GM12878 (cell line): ENCODE measurements around the gene FARSB. TPM values are rescaled to one million over a fixed set of nuclear protein-coding genes. Genes with fewer than 3 reads are reported as not detected.

ENCODE experiments used
- ATAC-seq: fragments of 200-7000 bp; cut with Tn5 transposase; 3 replicates; pipeline ENCODE4 v1.9.1; 2020; ENCODE audit warnings: mild to moderate bottlenecking, moderate library complexity
- BruUV-seq: library from RNA; stranded (reverse); fragments of 400-500 nt; replicated peaks from 2 replicates; lab custom pipeline; 2021; lab: Mats Ljungman, UMichigan
- CTCF ChIA-PET: fragments of 300-600 bp; sonication (Branson Sonifier 250); formaldehyde crosslinking; extraction: SDS; loops from one replicate; lab custom pipeline; 2021; ENCODE audit warnings: inconsistent platforms; lab: Yijun Ruan, JAX
- POLR2A ChIA-PET: fragments of 350-600 bp; formaldehyde crosslinking; extraction: SDS; loops from one replicate; lab custom pipeline; 2021; ENCODE audit warnings: inconsistent platforms; lab: Charles Lee
- RAD21 ChIA-PET: fragments of 300-600 bp; sonication (Branson Sonifier 250); formaldehyde crosslinking; loops from one replicate; lab custom pipeline; 2023; ENCODE audit warnings: antibody characterized with exemption; ENCODE audit not compliant: unreplicated experiment; lab: Charles Lee
- SMC1A ChIA-PET: fragments of 300-600 bp; sonication (Branson Sonifier 250); formaldehyde crosslinking; loops from one replicate; lab custom pipeline; 2023; ENCODE audit not compliant: unreplicated experiment, uncharacterized antibody; lab: Charles Lee
- DNase-seq: peaks from one replicate; pipeline ENCODE4 v3.0.0-alpha.2; 2011; ENCODE audit warnings: low read depth, low spot score
- FAIRE-seq: peaks from 3 replicates; lab custom pipeline; 2011; peaks lifted over from hg19 to GRCh38; lab: Jason Lieb, UNC
- H2AFZ ChIP-seq: 2 replicates; pipeline ENCODE4 v1.6.0; 2011; ENCODE audit warnings: low read depth, low read length, control low read depth; ENCODE audit not compliant: control insufficient read depth
- H3K27ac ChIP-seq: 2 replicates; pipeline ENCODE4 v1.5.1; 2011; ENCODE audit warnings: control low read depth; ENCODE audit not compliant: control insufficient read depth, insufficient read depth
- H3K27me3 ChIP-seq, 2 experiments: replicated peaks in 1 of 2; 2 replicates each; pipeline versions ENCODE4 v1.6.0 to v1.6.1; 2011; ENCODE audit warnings: low read length in 1 of 2; ENCODE audit not compliant: control insufficient read depth in 2 of 2, insufficient read depth in 2 of 2
- H3K36me3 ChIP-seq, 2 experiments: 2 replicates each; pipeline ENCODE4 v1.5.1; 2011; ENCODE audit warnings: low read length in 1 of 2; ENCODE audit not compliant: control insufficient read depth in 2 of 2, insufficient read depth in 2 of 2
- H3K4me1 ChIP-seq: 2 replicates; pipeline ENCODE4 v1.6.1; 2011; ENCODE audit warnings: mild to moderate bottlenecking, low read length, moderate library complexity, mixed read lengths; ENCODE audit not compliant: control insufficient read depth, insufficient read depth
- H3K4me2 ChIP-seq: 2 replicates; pipeline ENCODE4 v1.6.0; 2011; ENCODE audit warnings: control low read depth; ENCODE audit not compliant: control insufficient read depth, insufficient read depth
- H3K4me3 ChIP-seq: fragments of 200-600 bp; sonication (generic); 2 replicates; pipeline ENCODE4 v1.5.1; 2016
- H3K79me2 ChIP-seq: 2 replicates; pipeline ENCODE4 v1.6.0; 2011; ENCODE audit warnings: low read length; ENCODE audit not compliant: control insufficient read depth, insufficient read depth
- H3K9ac ChIP-seq: 2 replicates; pipeline ENCODE4 v1.8.0; 2011; ENCODE audit warnings: low read length, control low read depth, mixed read lengths; ENCODE audit not compliant: control insufficient read depth, insufficient read depth
- H3K9me3 ChIP-seq: replicated peaks from 3 replicates; pipeline ENCODE4 v1.5.1; 2011; ENCODE audit warnings: mild to moderate bottlenecking, low read length; ENCODE audit not compliant: control insufficient read depth, insufficient read depth
- H4K20me1 ChIP-seq: 2 replicates; pipeline ENCODE4 v1.6.0; 2011; ENCODE audit not compliant: control insufficient read depth, insufficient read depth
- CBX5 ChIP-seq: sonication (generic); IDR thresholded peaks from 2 replicates; pipeline ENCODE4 v1.6.1; 2016; ENCODE audit warnings: low read depth, moderate library complexity, mild to moderate bottlenecking, inconsistent platforms
- CREB1 ChIP-seq: IDR thresholded peaks from 2 replicates; pipeline ENCODE4 v1.6.1; 2012; ENCODE audit warnings: low read depth, mild to moderate bottlenecking, inconsistent platforms
- MEF2A ChIP-seq: IDR thresholded peaks from 2 replicates; pipeline ENCODE4 v1.6.1; 2011; ENCODE audit warnings: low read depth, mild to moderate bottlenecking, low read length, moderate library complexity; ENCODE audit not compliant: insufficient read depth
- NFIC ChIP-seq: IDR thresholded peaks from 2 replicates; pipeline ENCODE4 v1.6.1; 2012; ENCODE audit warnings: low read depth, mild to moderate bottlenecking, inconsistent platforms, low read length, moderate library complexity
- RAD21 ChIP-seq: IDR thresholded peaks from 2 replicates; pipeline ENCODE4 v1.6.1; 2011; ENCODE audit warnings: mild to moderate bottlenecking, low read depth, low read length, moderate library complexity; ENCODE audit not compliant: insufficient read depth
- WGBS: methylation state at CpG from one replicate; pipeline ENCODE4 v1.1.6; 2016; ENCODE audit warnings: low lambda C conversion rate; ENCODE audit not compliant: insufficient replicate concordance, insufficient coverage; ENCODE audit errors: missing lambda C conversion rate; 5-methylcytosine and 5-hydroxymethylcytosine counted together
- in situ Hi-C: fragments of 300-500 bp; cut with MboI; formaldehyde crosslinking; loops from 9 replicates; pipeline ENCODE4 v1.14.3; 2018; ENCODE audit warnings: mixed read lengths
- intact Hi-C: fragments of 100-400 bp; cut with micrococcal nuclease; formaldehyde crosslinking; loops from one replicate; pipeline ENCODE4 v1.14.2; 2022; ENCODE audit not compliant: unreplicated experiment
- polyA plus RNA-seq, 11 experiments: library from polyadenylated mRNA; depleted of rRNA in 4 of 11; unstranded in 6 of 11; stranded (reverse) in 5 of 11; fragments of >200 nt; fragmentation: Nextera tagmentation in 4 of 11; fragmentation: Illumina TruSeq in 1 of 11; extraction: Ambion mirVana in 4 of 11; extraction: Trizol in 1 of 11; gene quantifications; 1 replicate in 1 of 11; 2 replicates in 10 of 11; pipeline versions ENCODE4 v1.2.1 to v1.2.3, GENCODE V29; 2011 to 2016; ENCODE audit warnings: inconsistent platforms in 2 of 11, missing spikeins in 2 of 11, low read depth in 1 of 11
- total RNA-seq, 4 experiments: library from RNA; depleted of rRNA in 3 of 4; stranded (reverse); fragments of >200 nt in 3 of 4; fragmentation: Illumina TruSeq in 1 of 4; extraction: Trizol in 1 of 4; gene quantifications; 2 replicates each; pipeline versions ENCODE4 v1.2.1 to v1.2.3, GENCODE V29; 2013 to 2021
- TF ChIP-seq, protein P1 (sequence below): fragments of 450-650 bp; IDR thresholded peaks from 2 replicates; pipeline ENCODE4 v1.6.1; 2017; ENCODE audit warnings: borderline replicate concordance

Gene FARSB
- total and polyA plus RNA-seq, 10 of the 15 experiments (the other 5 are each of a cell fraction or from before 2014, with no cell fraction given): 32.4 to 127 (median 73.8) TPM

DNA sequence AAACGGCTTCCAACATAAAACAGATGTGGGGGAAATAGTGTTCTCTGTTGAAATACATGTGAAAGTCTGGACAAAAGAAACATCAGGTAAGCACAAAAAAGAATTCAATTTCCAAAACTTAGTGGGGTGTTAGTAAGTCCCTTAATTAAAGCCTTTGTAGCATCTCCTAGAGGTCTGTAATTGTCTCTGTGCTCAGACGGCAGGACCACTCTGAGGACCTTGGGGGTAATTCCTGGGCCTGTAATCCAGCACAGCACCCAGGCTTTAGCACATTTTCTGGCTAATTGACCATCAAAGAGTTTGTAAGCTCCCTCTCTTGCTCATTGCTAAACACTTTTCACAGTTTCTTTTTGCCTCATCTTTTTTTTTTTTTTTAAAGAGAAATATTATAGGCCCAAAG, 80.3 kb downstream of the FARSB start:
- intact Hi-C loops (no loop called here), in situ Hi-C loops (no loop called here)
- ChIA-PET CTCF (no interaction called here), POLR2A (interaction anchor here (0.5 kb wide), 2 partner anchors 23 to 130 kb away, joined by 3 read pairs; no protein-coding TSS in a partner anchor), SMC1A (interaction anchor here (1.0 to 2.2 kb wide), 3 partner anchors 9 to 258 kb away, joined by 3 to 6 read pairs (median 4); no protein-coding TSS in a partner anchor)
- Histone ChIP-seq H3K27me3 (no peaks in the 10 kb centered on the region), H3K9ac (no peak overlapping the region), H3K4me2 (no peak overlapping the region), H3K27ac (no peak overlapping the region), H2AFZ (no peak overlapping the region), H4K20me1 (no peaks in the 10 kb centered on the region), H3K9me3 (no peaks in the 10 kb centered on the region), H3K79me2 (no peaks in the 10 kb centered on the region), H3K36me3 (peaks cover 3 to 15% of the 10 kb centered on the region in 2 experiments; a peak in 3 of 4 replicates)
- WGBS: 60% methylated on average over 2 of the region's 2 CpGs
- ATAC-seq (no peak), FAIRE-seq (no peak)
- no TSS peak for BruUV-seq
- TF ChIP-seq RAD21 (no peak), MEF2A (no peak), CREB1 (no peak)
- TF ChIP-seq, all 136 proteins: peak for 0
- Histone ChIP-seq H3K4me1 (no peaks in the 10 kb centered on the region), H3K4me3 (no peak overlapping the region)
- no peak for DNase-seq
- RAD21 ChIA-PET: no interaction called here

DNA sequence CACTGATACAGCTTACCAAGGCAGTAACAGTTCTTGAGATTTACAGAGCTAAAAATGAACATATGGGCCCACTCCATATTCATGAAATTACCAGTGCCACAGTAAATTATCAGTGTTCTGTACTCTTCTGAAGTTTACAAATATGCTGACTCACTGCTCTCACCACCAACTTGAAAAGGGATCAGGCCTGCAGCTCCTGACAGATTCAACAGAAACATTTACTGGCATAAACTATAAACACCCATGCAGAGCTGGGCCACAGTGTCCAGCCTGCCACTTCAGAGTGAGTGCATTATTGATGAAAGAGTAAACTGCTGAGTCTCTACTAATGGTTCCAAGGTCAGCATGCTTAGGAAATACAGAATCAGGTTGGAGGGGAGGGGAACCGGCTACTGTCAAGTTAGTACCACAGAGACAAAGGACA, 83.1 kb downstream of the FARSB start:
- H3K36me3 ChIP-seq: peaks cover 3 to 15% of the 10 kb centered on the region in 2 experiments
- no peak overlapping the region for H3K27ac ChIP-seq
- H2AFZ ChIP-seq: no peak overlapping the region
- no peaks in the 10 kb centered on the region for H3K9me3 ChIP-seq
- no peaks in the 10 kb centered on the region for H3K79me2 ChIP-seq
- DNase-seq: no peak
- H3K27me3 ChIP-seq: no peaks in the 10 kb centered on the region
- H3K9ac ChIP-seq: no peak overlapping the region
- no TSS peak for BruUV-seq
- CTCF ChIA-PET: interaction anchor here (2.0 to 4.3 kb wide), 4 partner anchors 11 to 255 kb away, joined by 4 to 27 read pairs (median 12); no protein-coding TSS in a partner anchor
- H3K4me1 ChIP-seq: no peaks in the 10 kb centered on the region
- SMC1A ChIA-PET: no interaction called here
- FAIRE-seq: no peak
- H3K4me2 ChIP-seq: no peak overlapping the region
- 92% methylated on average over 1 of the region's 1 CpG for WGBS
- intact Hi-C loops (no loop called here), in situ Hi-C loops (no loop called here)
- POLR2A ChIA-PET: no interaction called here
- no peak overlapping the region for H3K4me3 ChIP-seq
- ATAC-seq: no peak
- H4K20me1 ChIP-seq: no peaks in the 10 kb centered on the region
- RAD21 ChIA-PET: no interaction called here
- TF ChIP-seq CBX5 (no peak), NFIC (no peak)
- TF ChIP-seq, protein P1, sequence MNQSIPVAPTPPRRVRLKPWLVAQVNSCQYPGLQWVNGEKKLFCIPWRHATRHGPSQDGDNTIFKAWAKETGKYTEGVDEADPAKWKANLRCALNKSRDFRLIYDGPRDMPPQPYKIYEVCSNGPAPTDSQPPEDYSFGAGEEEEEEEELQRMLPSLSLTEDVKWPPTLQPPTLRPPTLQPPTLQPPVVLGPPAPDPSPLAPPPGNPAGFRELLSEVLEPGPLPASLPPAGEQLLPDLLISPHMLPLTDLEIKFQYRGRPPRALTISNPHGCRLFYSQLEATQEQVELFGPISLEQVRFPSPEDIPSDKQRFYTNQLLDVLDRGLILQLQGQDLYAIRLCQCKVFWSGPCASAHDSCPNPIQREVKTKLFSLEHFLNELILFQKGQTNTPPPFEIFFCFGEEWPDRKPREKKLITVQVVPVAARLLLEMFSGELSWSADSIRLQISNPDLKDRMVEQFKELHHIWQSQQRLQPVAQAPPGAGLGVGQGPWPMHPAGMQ: no peak
